Right lobe of liver (tissue), 6 donors: ENCODE measurements around the gene FOXK2. TPM values are rescaled to one million over a fixed set of nuclear protein-coding genes. Genes with fewer than 3 reads are reported as not detected.

Source experiments
- ATAC-seq, 4 donors: fragments of 200-7000 bp; cut with Tn5 transposase; one replicate each; pipeline ENCODE4 v1.9.1; 2020; ENCODE audit warnings: mild to moderate bottlenecking in 4 of 4, moderate library complexity in 4 of 4
- DNase-seq, 3 donors: peaks; one replicate each; pipeline ENCODE4 v3.0.0-alpha.2; 2020
- H3K27ac ChIP-seq, 3 donors: fragments of 200-600 bp; one replicate each; pipeline ENCODE4 v1.8.0; 2022
- H3K27me3 ChIP-seq, 2 donors: fragments of 200-600 bp; one replicate each; pipeline ENCODE4 v1.8.0; 2022
- H3K36me3 ChIP-seq, 4 donors: fragments of 200-600 bp; sonication (generic) in 1 of 4; one replicate each; pipeline versions ENCODE4 v1.5.1 to v1.8.0; 2017 to 2022; ENCODE audit warnings: control low read depth in 1 of 4
- H3K4me1 ChIP-seq, 4 donors: fragments of 200-600 bp; sonication (generic) in 1 of 4; one replicate each; pipeline versions ENCODE4 v1.5.1 to v1.8.0; 2017 to 2022; ENCODE audit warnings: control low read depth in 1 of 4
- H3K4me3 ChIP-seq, 3 donors: fragments of 200-600 bp; one replicate each; pipeline ENCODE4 v1.8.0; 2022
- H3K9me3 ChIP-seq, 4 donors: fragments of 200-600 bp; sonication (generic) in 1 of 4; one replicate each; pipeline versions ENCODE4 v1.5.1 to v1.8.0; 2017 to 2022; ENCODE audit warnings: control low read depth in 1 of 4
- CTCF ChIP-seq, 4 donors: fragments of 200-600 bp in 3 of 4; fragments of 450-650 bp in 1 of 4; IDR thresholded peaks; one replicate each; pipeline versions ENCODE4 v1.5.1 to v1.8.0; 2016 to 2022; ENCODE audit warnings: antibody characterized with exemption in 4 of 4, mild to moderate bottlenecking in 2 of 4
- POLR2A ChIP-seq: fragments of 450-650 bp; IDR thresholded peaks from one replicate; pipeline ENCODE4 v1.6.1; 2017; ENCODE audit warnings: antibody characterized with exemption, mild to moderate bottlenecking
- WGBS: methylation state at CpG from one replicate; pipeline ENCODE4 v1.1.6; 2018; ENCODE audit warnings: low coverage, low lambda C conversion rate; ENCODE audit not compliant: insufficient coverage; ENCODE audit errors: missing lambda C conversion rate; 5-methylcytosine and 5-hydroxymethylcytosine counted together
- intact Hi-C, 2 donors: fragments of 100-400 bp; cut with DNase I; formaldehyde crosslinking; loops; one replicate each; pipeline versions ENCODE4 v1.11.2 to v1.14.1; 2022
- total RNA-seq, 6 experiments: library from RNA; depleted of rRNA in 2 of 6; stranded (reverse); fragments of >200 nt in 2 of 6; fragmentation: NEBNext Ultra II Directional in 3 of 6; extraction: Animal tissue kit (Norgen Biotek cat#: 25700) in 3 of 6; gene quantifications; one replicate each; pipeline versions ENCODE4 v1.1.0 to v1.2.4, GENCODE V29; 2016 to 2023
- donor health status: DM: no; HTN: yes; CAD: no.
- donor health status: DM: no; HTN: no; CAD: no.
- donor health status: DM: no; HTN: no; CAD: no.
- donor health status: DM: no; HTN: yes; CAD: no.
- donor health status: DM: no; HTN: yes; CAD: no.

FOXK2 gene
- total RNA-seq, 6 experiments from 2014 or later: 14.1 to 20.5 (median 16.1) TPM

DNA sequence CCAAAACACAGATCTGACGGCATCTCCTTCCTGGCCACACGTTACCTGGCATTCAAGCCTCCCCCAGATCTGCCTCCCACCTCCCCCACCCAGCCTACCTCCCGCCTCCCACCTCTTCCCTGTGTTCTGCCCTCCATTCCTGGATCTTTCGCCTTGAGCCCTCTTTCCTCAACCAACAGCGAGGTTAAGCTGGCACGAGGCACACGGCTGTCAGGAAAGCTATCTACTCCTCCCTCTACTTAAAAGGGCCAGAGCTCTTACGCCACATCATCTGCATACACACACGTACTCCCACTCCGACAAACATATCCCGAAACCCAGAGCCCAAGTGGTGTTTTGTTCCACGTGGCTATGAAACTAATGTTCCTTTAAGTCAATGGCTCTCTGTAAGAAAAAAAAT, 110.7 kb downstream of the FOXK2 start:
- Histone ChIP-seq H3K27ac (no peak overlapping the region), H3K4me3 (no peak overlapping the region), H3K36me3 (peaks cover 0 to 34% (median 10%) of the 10 kb centered on the region in 4 donors), H3K4me1 (no peaks in the 10 kb centered on the region), H3K9me3 (no peaks in the 10 kb centered on the region), H3K27me3 (no peaks in the 10 kb centered on the region)
- TF ChIP-seq CTCF (IDR thresholded peaks at IDR 0.05) (no peak), POLR2A (no peak)
- WGBS: 87% methylated on average over 11 of the region's 12 CpGs
- ATAC-seq (no peak), DNase-seq (no peak)
- intact Hi-C loops: no loop called here

- H3K27ac ChIP-seq: no peak overlapping the region
- 95% methylated on average over 5 of the region's 6 CpGs for WGBS
- DNase-seq (no peak), ATAC-seq (no peak)
- TF ChIP-seq POLR2A (no peak), CTCF (IDR thresholded peaks at IDR 0.05) (no peak)
- no peak overlapping the region for H3K4me3 ChIP-seq
- H3K36me3 ChIP-seq: peaks cover 0 to 24% (median 7%) of the 10 kb centered on the region in 4 donors
- no peaks in the 10 kb centered on the region for H3K4me1 ChIP-seq
- intact Hi-C loops: no loop called here
- H3K9me3 ChIP-seq: no peaks in the 10 kb centered on the region
- H3K27me3 ChIP-seq: no peaks in the 10 kb centered on the region
These were observed 112.0 kb downstream of the FOXK2 start for GRCh38 chr17:82631544-82631943.

- ATAC-seq (no peak), DNase-seq (no peak)
- intact Hi-C loops: no loop called here
- Histone ChIP-seq H3K9me3 (no peaks in the 10 kb centered on the region), H3K4me1 (no peaks in the 10 kb centered on the region), H3K27ac (no peak overlapping the region), H3K27me3 (no peaks in the 10 kb centered on the region), H3K36me3 (peaks cover 0 to 15% (median 9%) of the 10 kb centered on the region in 4 donors), H3K4me3 (no peak overlapping the region)
- WGBS: 67% methylated on average over 4 of the region's 8 CpGs
- TF ChIP-seq CTCF (IDR thresholded peaks at IDR 0.05): no peak
- no peak for TF ChIP-seq POLR2A
These were observed 112.9 kb downstream of the FOXK2 start for GRCh38 chr17:82632451-82632850.

DNA sequence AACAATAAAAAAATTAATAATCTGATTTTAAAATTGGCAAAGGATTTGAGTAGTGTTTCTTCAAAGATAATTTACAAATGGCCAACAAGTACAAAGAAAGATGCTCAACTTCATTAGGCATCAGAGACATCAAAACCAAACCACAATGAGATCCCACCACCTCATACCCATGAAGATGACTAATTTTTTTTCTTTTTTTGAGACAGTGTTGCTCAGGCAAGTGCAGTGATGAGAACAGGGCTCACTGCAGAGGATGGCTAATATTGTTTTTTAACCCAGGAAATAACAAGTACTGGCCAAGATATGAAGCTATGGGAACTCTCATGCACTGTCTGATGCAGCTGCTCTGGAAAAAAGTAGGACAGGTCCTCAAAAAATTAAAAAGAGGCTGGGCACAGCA, 113.8 kb downstream of the FOXK2 start:
- peaks cover 0 to 12% (median 7%) of the 10 kb centered on the region in 4 donors for H3K36me3 ChIP-seq
- no peak overlapping the region for H3K4me3 ChIP-seq
- TF ChIP-seq POLR2A: no peak
- no peak for TF ChIP-seq CTCF (IDR thresholded peaks at IDR 0.05)
- no peaks in the 10 kb centered on the region for H3K27me3 ChIP-seq
- no peaks in the 10 kb centered on the region for H3K9me3 ChIP-seq
- no peak for DNase-seq
- ATAC-seq: no peak
- H3K4me1 ChIP-seq: no peaks in the 10 kb centered on the region
- no peak overlapping the region for H3K27ac ChIP-seq
- intact Hi-C loops: no loop called here
